GM18870 (cell line): ENCODE results near the gene LRRC72.
A peak's percentile ranks its signal among the peaks of the same experiment; 100 is the strongest.
"Not testable (repeated sequence)": the region's sequence is repeated elsewhere in the genome, so short reads cannot be mapped to it uniquely, and the experiment has no call there.

ENCODE experiments used
- ATAC-seq: cut with Tn5 transposase; IDR thresholded peaks from one replicate; pipeline ENCODE4 v1.9.1; 2021; ENCODE audit warnings: moderate library complexity; ENCODE audit not compliant: unreplicated experiment

The LRRC72 gene

DNA sequence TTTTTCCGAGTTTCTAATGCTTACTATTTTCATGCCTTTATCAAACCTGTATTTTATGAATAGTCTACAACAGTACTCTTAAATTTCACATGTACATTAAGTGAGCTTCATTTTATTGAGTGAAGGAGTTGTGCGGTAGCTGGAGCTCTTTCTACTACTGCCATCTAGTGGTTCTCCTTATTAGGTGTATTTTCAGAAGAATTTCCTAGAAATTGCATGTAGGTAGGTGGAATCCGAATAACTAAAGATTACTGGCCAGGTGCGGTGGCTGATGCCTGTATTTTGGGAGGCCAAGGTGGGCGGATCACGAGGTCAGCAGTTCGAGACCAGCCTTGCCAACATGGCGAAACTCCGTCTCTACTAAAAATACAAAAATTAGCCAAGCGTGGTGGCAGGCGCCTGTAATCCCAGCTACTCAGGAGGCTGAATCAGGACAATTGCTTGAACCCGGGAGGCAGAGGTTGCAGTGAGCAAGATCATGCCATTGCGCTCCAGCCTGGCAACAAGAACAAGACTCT is 38.3 kb downstream of the LRRC72 start:
- peak; percentile 64 for ATAC-seq

DNA sequence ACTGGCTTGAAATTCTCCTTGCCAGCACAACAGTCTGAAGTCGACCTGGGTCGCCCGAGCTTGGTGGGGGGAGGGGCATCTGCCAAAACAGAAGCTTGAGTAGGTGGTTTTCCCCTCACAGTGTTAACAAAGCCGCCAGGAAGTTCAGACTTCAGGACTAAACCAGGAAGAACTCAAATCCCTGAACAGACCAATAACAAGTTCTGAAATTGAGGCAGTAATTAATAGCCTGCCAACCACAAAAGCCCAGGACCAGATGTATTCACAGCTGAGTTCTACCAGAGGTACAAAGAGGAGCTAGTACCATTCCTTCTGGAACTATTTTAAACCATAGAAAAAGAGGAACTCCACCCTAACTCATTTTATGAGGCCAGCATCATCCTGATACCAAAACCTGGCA is 45.3 kb downstream of the LRRC72 start:
- ATAC-seq = no peak

- ATAC-seq = no peak
Observed at GRCh38 chr7:16579216-16579615, 52.6 kb downstream of the LRRC72 start.

DNA sequence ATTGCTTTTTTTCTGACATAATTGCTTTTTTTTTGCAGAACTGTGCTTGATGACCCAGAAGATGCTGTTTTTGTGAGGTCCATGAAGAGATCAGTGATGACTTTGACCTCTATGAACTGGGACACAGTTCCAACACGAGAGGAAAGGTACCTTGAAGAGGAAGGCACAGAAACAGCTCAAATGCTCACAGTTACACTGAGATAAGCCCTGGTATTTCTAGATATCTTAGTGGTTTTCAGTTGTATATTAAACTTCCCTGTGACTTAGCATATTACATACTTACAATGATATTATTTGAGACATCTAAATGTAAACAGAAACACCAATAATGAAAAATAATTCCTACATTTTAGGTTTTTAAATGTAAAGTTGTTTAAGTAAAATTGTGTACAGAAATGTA is 54.7 kb downstream of the LRRC72 start:
- ATAC-seq = no peak

DNA sequence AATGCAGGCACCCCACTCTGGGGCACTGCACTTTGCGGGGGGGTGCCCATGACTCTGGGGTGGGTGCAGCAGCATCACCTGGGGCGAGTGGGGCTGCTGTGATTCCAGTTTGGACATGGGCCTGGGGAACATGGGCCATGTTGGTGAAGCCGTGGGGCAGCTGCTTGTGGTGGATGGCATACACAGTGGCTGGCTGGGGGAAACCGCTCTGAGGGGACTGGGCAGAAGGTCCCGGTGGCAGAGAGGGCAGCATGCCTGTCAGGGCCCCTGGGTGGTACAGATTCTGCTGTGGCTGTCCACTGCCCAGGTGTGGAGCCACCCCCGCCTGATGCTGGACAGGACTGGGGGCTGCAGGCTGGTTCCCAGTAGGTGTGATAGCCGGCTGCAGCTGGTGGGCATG is 57.2 kb downstream of the LRRC72 start:
- no peak for ATAC-seq

DNA sequence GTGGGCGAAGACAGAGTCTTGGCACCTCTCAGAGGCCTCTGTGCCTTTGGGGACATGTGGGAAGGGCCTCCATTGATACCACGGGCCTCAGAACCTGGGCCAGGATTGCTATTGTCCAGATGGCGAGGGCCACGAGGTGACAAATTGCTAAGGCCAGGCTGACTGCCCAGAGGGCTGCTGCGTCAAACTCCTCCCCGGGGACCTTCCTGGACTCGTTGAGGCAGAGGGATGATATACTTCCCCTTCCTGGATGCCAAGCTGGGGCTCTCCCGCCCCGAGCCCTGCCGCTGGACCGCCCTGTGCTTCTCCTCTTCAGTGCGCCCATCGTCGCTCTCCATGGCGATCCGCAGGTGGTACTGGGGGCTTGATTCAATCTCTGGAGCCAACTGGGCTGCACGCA is 58.9 kb downstream of the LRRC72 start:
- ATAC-seq = no peak

DNA sequence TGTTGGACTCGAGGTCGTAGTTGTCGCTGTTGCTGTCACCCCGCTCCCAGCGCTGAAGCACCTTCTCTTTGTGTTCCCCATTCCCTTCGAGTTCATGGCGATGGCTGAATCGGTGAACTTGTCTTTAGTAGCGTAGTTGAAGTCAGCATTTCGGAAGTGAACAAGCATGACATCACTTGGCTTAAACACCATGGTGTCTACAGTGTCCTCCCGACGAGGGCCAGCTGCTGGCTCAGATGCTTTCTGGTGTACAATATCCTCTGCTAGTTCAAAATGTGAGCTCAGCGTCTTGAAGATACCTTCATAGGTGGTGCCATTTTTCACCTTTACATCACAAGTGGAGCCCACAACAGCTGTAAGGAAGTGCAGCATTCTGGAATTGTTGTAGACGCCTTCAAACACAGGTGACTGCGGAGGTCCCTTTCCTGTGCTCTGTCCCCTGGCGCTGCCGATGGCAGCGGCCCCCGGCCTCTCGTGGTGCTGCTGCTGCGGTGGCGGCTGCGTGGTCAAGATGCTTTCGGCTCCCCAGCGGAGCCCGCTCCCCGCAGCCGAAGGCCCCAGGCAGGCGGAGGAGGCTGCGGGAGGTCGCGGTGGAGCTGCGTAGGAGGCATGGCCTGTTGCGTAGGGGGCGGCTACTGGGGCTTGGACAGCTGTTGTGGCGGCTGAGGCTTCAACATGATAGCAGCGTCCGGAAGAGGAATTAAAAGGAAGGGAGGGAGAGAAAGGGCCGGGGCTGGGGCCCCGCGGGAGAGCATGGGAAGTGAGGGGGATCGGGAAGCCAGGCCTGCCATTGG is 59.7 kb downstream of the LRRC72 start:
- ATAC-seq = no peak

GRCh38 chr7:16587129-16587528 is 60.5 kb downstream of the LRRC72 start:
- ATAC-seq = no peak

GRCh38 chr7:16587790-16588189 is 61.2 kb downstream of the LRRC72 start:
- ATAC-seq = no peak

DNA sequence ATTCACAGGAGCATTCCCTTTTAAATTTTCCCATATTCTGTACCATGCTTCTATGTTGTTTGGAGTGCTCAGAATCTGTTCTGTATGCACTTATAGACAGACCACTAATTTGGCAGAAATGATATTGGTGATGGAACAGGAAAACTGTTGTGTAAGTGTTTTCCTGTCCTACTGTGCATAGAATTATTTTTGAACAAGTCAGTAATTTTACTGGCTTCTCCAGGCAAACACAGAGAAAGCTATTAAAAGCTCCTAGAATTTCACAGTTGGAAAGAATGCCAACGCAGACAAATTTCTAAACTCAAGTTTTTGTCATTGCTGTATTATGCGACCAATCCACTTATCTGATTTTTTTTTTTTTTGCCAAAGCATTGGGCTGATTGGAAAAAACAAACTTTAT is 63.3 kb downstream of the LRRC72 start:
- no peak for ATAC-seq

DNA sequence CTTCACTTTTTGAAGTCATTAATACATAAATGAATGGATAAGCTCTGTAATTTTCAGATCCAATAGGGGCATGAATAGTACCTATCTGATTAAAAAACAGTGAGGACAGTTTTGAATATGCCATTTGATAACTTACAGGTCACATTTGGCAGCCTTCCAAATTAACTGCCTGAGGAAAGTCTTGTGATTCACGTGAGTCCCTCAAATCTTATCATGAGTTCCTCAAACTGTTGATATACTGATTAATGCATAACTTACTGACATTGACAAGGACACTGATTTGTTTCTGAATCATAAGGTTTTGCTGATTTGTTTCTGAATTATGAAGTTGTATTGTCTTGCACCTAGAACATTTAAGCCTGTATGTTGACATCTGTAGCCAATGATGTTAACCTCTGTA is 63.8 kb downstream of the LRRC72 start:
- no peak for ATAC-seq

DNA sequence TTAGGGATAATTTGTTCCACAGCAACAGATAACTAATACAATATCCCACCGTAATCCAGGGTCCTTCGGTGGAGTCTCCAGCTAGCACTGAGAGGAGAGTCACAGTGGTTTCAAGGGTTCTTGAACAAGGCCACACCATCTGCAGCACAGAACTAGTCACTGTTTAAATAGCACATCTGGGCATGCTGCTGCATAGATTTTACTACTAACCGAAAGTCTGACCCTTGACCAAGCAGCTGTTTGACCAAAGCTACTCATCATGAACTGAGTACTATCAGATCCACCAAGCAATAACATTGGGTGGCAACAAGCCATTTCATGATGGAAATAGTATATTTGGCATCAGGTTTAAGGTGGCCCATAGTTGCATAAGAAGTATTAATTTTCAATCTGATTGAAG is 65.8 kb downstream of the LRRC72 start:
- ATAC-seq = no peak

DNA sequence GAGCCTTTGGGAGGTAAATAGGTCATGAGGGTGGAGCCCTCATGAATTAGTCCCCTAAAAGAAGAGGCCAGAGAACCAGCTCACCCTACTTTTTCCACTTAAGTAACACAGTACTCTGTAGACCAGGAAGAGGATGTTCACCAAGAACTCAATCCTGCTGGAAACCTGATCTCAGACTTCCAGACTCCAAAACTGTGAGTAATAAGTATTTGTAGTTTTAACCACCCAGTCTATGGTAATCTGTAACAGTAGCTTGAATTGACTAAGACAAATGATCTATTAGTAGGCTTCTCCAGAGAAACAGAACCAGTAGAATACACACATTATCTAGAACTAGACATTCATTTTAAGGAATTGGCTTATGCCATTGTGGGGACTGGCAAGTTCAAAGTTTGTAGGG is 67.4 kb downstream of the LRRC72 start:
- no peak for ATAC-seq

DNA sequence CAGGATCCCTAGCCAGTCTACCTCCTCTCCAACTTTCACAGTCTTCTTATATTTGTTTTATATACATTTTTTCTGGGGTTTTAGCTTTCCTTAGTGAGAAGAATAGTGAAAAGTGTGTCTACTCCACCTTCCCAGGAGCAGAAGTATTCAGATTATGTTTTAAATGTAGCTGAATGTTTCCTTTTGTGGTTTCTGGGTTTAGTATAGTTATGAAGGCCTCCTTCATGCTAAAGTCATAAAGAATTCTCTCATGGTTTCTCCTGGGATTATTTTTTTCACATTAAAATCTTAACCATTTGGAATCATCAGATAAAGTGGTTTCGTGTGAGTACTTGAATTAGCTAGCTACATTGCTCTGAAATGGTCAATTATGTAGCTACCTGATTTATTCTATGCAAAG is 68.1 kb downstream of the LRRC72 start:
- ATAC-seq = no peak

DNA sequence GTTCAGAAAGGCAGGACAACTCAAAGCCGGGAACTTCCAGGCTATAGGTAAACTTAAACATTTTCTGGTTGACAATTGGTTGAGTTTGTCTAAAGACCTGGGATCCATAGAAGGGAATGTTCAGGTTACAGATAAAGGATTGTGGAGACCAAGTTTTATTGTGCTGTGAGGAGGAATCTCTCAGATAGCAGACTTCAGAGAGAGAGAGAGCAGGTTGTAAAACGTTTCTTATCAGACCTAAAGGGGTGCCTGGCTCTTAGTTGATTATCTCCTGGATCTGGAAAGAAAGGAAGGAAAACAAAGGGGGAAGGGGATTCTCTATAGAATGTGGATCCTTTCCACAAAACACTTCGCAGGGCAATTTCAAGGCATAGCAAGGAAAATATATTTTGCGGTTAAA is 69.0 kb downstream of the LRRC72 start:
- not testable (repeated sequence) for ATAC-seq

- no peak for ATAC-seq
Observed at GRCh38 chr7:16598015-16598414, 71.4 kb downstream of the LRRC72 start.

DNA sequence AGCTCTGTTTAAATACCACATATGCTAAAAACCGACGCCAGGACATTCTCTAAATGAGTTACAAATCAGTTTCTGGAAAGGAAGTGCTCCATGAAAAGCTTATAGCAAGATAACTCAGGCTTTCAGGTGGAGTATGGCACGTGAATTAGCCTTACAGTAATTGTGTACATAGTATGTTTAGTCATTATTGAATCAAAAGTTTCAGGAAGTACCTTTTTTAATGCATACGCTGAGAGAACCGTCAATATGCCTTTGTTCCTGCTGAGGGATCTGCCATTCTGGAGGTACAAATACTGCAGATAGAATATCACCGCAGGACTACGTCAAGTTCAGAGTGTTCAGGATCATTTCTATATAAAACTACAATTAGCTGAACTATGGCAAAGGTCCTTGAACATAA is 73.2 kb downstream of the LRRC72 start:
- no peak for ATAC-seq

DNA sequence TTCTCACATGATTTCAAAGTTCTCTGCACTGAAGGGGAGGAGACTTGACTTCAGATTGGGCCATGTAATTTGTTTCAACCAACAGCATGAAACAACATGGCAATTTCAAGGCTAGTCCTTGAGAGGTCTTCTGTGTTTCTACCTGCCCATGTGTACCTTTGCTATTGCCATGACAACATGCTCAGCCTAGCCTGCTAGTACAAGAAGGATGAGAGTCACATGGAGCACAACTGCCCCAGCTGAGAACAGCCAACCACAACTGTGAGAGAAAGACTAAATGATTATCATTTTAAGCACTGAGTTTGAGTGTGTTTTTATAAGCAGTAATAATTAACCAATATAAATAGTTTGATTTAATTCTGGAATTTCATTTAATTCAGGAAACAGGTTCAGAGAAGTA is 77.0 kb downstream of the LRRC72 start:
- no peak for ATAC-seq

- no peak for ATAC-seq
Observed at GRCh38 chr7:16604054-16604453, 77.4 kb downstream of the LRRC72 start.

DNA sequence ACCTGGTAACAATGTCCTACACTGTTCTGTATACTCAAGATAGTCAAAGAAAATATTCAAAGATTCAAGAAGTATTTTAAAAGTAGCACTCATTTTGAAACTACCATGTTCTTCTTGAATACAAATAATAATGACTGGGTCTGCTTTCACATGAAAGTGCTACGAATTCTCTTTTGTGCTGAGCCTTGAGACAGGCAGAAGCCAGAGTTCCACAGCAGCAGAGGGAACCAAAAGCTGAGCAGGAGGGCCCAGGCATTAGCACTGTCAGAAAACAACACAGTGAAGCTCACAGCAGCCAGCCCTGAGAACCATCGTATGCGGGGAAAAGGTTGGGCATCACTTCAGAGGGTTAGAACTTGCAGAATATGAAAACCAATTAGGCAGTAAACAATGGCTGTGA is 80.1 kb downstream of the LRRC72 start:
- no peak for ATAC-seq

- peak; percentile 93 for ATAC-seq
Observed at GRCh38 chr7:16609842-16610450, 83.3 kb downstream of the LRRC72 start.

DNA sequence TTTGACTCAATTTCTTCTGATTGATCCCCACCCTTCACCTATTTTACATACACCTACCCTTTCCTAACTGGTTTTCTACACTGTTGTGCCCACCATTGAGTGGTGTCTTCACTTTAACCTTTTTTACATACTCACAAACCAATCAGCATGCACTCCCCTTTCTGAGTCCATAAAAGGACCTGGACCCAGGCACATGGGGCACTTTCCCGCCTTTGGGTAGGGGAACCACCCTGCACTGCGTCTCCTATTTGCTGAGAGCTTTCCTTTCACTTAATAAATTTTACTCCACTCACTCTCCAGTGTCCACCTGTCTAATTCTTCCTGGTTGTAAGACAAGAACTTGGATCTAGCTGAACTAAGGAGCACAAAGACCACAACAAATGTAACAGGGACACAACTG is 85.1 kb downstream of the LRRC72 start:
- ATAC-seq = no peak

DNA sequence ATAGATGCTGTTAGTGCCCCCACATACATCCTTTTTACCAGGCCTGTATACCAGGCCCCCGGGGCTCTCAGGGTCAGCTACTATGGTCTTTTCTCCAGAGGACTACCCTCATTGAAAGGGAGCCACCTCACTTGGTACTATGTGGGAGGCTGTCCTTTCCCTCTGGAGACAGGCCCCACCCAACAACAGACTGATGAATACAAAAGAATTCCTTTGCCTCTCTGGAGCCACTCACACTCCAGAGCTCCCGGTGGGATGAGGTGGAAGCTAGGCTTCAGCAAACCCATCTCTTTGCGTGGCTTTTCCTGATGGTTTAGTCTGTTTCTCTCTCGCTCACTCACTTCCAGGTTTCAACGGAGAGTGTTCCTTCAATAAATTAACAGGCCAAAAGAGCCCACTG is 88.6 kb downstream of the LRRC72 start:
- ATAC-seq = no peak
